Measurements from ENCODE around the gene PDP2. TPM values are rescaled to one million over a fixed set of nuclear protein-coding genes. Genes with fewer than 3 reads are reported as not detected.
"Not testable (repeated sequence)": the region's sequence is repeated elsewhere in the genome, so short reads cannot be mapped to it uniquely, and the experiment has no call there.

The PDP2 gene
- total and polyA plus RNA-seq, 4 experiments from 2014 or later: 2.4 to 19.3 (median 10.1) TPM

- H3K27me3 Mint-ChIP-seq; H3K9me3 Mint-ChIP-seq; H3K9me3 ChIP-seq (ENCODE audit: control insufficient read depth in 1 of 2, low read length in 2 of 2); CTCF ChIA-PET (ENCODE audit: partially characterized antibody); H3K27me3 ChIP-seq (ENCODE audit: insufficient read depth, low read length); DNase-seq: not testable (repeated sequence)
- H3K4me1 ChIP-seq (ENCODE audit: insufficient read depth, low read length): peaks cover 49% of the 10 kb centered on the region
- intact Hi-C loops (cut with micrococcal nuclease): loop anchor here (2.0 kb wide), 1 partner anchor 62 kb away; no protein-coding TSS in a partner anchor
- Mint-ChIP-seq H3K4me3 (peak overlapping the region; percentile 93 to 100 (median 99)), H3K27ac (peak overlapping the region; percentile 97 to 99 (median 99)), H3K4me1 (peaks cover 32 to 72% (median 51%) of the 10 kb centered on the region in 4 donors), H3K36me3 (peaks cover 13 to 63% of the 10 kb centered on the region in 2 donors)
- H3K27ac ChIP-seq (ENCODE audit: low read depth, low read length): peak overlapping the region; percentile 97
- H3K36me3 ChIP-seq (ENCODE audit: insufficient read depth, low read length): peaks cover 14% of the 10 kb centered on the region
- H3K4me3 ChIP-seq (ENCODE audit: low read length in 2 of 2): peak overlapping the region; percentile 88 to 98
- POLR2A ChIA-PET (ENCODE audit: partially characterized antibody): interaction anchor here (0.7 to 2.3 kb wide), 7 partner anchors 9 to 336 kb away, joined by 3 to 13 read pairs (median 6); partner anchors contain the start of genes FBXL8, NAE1, PDP2 and TRADD
These were observed 54.6 kb downstream of the PDP2 start for GRCh38 chr16:66934839-66935313.

GRCh38 chr16:66935314-66936011 is 55.1 kb downstream of the PDP2 start, which contains the start of gene CES2:
TSS of gene CES2 (plus strand) at chr16:66935516. CDS start at chr16:66935636, 120 bp downstream.
- H3K27me3 ChIP-seq (ENCODE audit: insufficient read depth, low read length): no peaks in the 10 kb centered on the region
- intact Hi-C loops (cut with micrococcal nuclease): loop anchor here (2.0 kb wide), 1 partner anchor 63 kb away; no protein-coding TSS in a partner anchor
- H3K4me1 Mint-ChIP-seq: peaks cover 33 to 72% (median 51%) of the 10 kb centered on the region in 4 donors
- peaks cover 49% of the 10 kb centered on the region for H3K4me1 ChIP-seq (ENCODE audit: insufficient read depth, low read length)
- no peaks in the 10 kb centered on the region for H3K9me3 ChIP-seq (ENCODE audit: control insufficient read depth in 1 of 2, low read length in 2 of 2)
- no peaks in the 10 kb centered on the region for H3K27me3 Mint-ChIP-seq
- peaks cover 16% of the 10 kb centered on the region for H3K36me3 ChIP-seq (ENCODE audit: insufficient read depth, low read length)
- peaks cover 14 to 63% of the 10 kb centered on the region in 2 donors for H3K36me3 Mint-ChIP-seq
- ChIA-PET CTCF (ENCODE audit: partially characterized antibody) (no interaction called here), POLR2A (ENCODE audit: partially characterized antibody) (interaction anchor here (0.7 to 1.9 kb wide), 3 partner anchors 8 to 219 kb away, joined by 3 to 10 read pairs (median 4); partner anchors contain the start of gene NAE1)
- peak within 1 kb of the TSS; percentile 88 to 98 for H3K4me3 ChIP-seq (ENCODE audit: low read length in 2 of 2)
- DNase-seq: no peak
- H3K27ac ChIP-seq (ENCODE audit: low read depth, low read length): peak within 1 kb of the TSS; percentile 97
- peak within 1 kb of the TSS; percentile 97 to 99 (median 99) for H3K27ac Mint-ChIP-seq
- H3K4me3 Mint-ChIP-seq: peak within 1 kb of the TSS; percentile 93 to 100 (median 99)
- H3K9me3 Mint-ChIP-seq: no peaks in the 10 kb centered on the region

DNA sequence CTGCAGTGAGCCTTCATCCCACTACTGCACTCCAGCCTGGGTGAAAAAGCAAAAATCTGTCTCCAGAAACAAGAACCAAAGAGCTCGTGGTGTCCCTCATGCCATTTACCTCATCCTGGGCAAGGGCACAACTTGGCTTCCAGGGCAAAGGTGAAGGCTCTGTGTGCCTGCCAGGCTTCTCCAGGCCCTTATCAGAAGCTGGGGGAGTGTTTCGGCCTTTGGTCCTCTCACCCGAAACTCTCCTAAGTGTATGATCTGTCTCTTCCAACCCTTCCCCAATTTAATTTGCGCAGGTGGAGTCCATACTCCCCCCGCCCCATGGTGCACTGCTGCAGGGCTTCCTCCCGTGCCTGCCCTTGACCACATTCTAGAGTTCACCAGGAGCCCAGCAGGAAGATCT is 56.1 kb downstream of the PDP2 start:
- H3K9me3 Mint-ChIP-seq: no peaks in the 10 kb centered on the region
- no peak overlapping the region for H3K27ac ChIP-seq (ENCODE audit: low read depth, low read length)
- H3K4me3 ChIP-seq (ENCODE audit: low read length in 2 of 2): no peak overlapping the region
- no peaks in the 10 kb centered on the region for H3K9me3 ChIP-seq (ENCODE audit: control insufficient read depth in 1 of 2, low read length in 2 of 2)
- no peaks in the 10 kb centered on the region for H3K27me3 Mint-ChIP-seq
- CTCF ChIA-PET (ENCODE audit: partially characterized antibody): no interaction called here
- peak overlapping the region; percentile 25 to 80 (median 61) for H3K27ac Mint-ChIP-seq
- peaks cover 49% of the 10 kb centered on the region for H3K4me1 ChIP-seq (ENCODE audit: insufficient read depth, low read length)
- H3K36me3 ChIP-seq (ENCODE audit: insufficient read depth, low read length): peaks cover 26% of the 10 kb centered on the region
- H3K4me1 Mint-ChIP-seq: peaks cover 33 to 72% (median 51%) of the 10 kb centered on the region in 4 donors
- peaks cover 17 to 65% of the 10 kb centered on the region in 2 donors for H3K36me3 Mint-ChIP-seq
- POLR2A ChIA-PET (ENCODE audit: partially characterized antibody): no interaction called here
- intact Hi-C loops (cut with micrococcal nuclease): no loop called here
- no peak for DNase-seq
- H3K4me3 Mint-ChIP-seq: peak overlapping the region in 7 of 8 donors; percentile 16 to 93 (median 62)
- no peaks in the 10 kb centered on the region for H3K27me3 ChIP-seq (ENCODE audit: insufficient read depth, low read length)

- CTCF ChIA-PET (ENCODE audit: partially characterized antibody): interaction anchor here (0.7 kb wide), 1 partner anchor 64 kb away, joined by 3 read pairs; no protein-coding TSS in a partner anchor
- Mint-ChIP-seq H3K9me3 (no peaks in the 10 kb centered on the region), H3K4me1 (peaks cover 31 to 67% (median 46%) of the 10 kb centered on the region in 4 donors), H3K36me3 (peaks cover 20 to 65% of the 10 kb centered on the region in 2 donors), H3K27ac (peak overlapping the region; percentile 25 to 91 (median 61)), H3K4me3 (peak overlapping the region in 7 of 8 donors; percentile 44 to 93 (median 62)), H3K27me3 (no peaks in the 10 kb centered on the region)
- H3K27me3 ChIP-seq (ENCODE audit: insufficient read depth, low read length): no peaks in the 10 kb centered on the region
- peaks cover 32% of the 10 kb centered on the region for H3K36me3 ChIP-seq (ENCODE audit: insufficient read depth, low read length)
- no peak overlapping the region for H3K27ac ChIP-seq (ENCODE audit: low read depth, low read length)
- POLR2A ChIA-PET (ENCODE audit: partially characterized antibody): no interaction called here
- H3K4me3 ChIP-seq (ENCODE audit: low read length in 2 of 2): no peak overlapping the region
- peaks cover 47% of the 10 kb centered on the region for H3K4me1 ChIP-seq (ENCODE audit: insufficient read depth, low read length)
- H3K9me3 ChIP-seq (ENCODE audit: control insufficient read depth in 1 of 2, low read length in 2 of 2): no peaks in the 10 kb centered on the region
- no peak for DNase-seq
- intact Hi-C loops (cut with micrococcal nuclease): no loop called here
These were observed 56.7 kb downstream of the PDP2 start for GRCh38 chr16:66936889-66937554.

- no peak for DNase-seq
- ChIA-PET CTCF (ENCODE audit: partially characterized antibody) (interaction anchor here (1.6 to 1.7 kb wide), 2 partner anchors 10 to 43 kb away, joined by 3 to 6 read pairs; no protein-coding TSS in a partner anchor), POLR2A (ENCODE audit: partially characterized antibody) (no interaction called here)
- Mint-ChIP-seq H3K36me3 (peaks cover 23 to 65% of the 10 kb centered on the region in 2 donors), H3K27ac (peak overlapping the region in 5 of 7 donors; percentile 22 to 91 (median 54)), H3K4me3 (peak overlapping the region in 3 of 8 donors; percentile 44 to 59 (median 46)), H3K27me3 (no peaks in the 10 kb centered on the region), H3K4me1 (peaks cover 26 to 59% (median 40%) of the 10 kb centered on the region in 4 donors), H3K9me3 (no peaks in the 10 kb centered on the region)
- Histone ChIP-seq H3K27me3 (ENCODE audit: insufficient read depth, low read length) (no peaks in the 10 kb centered on the region), H3K4me1 (ENCODE audit: insufficient read depth, low read length) (peaks cover 39% of the 10 kb centered on the region), H3K4me3 (ENCODE audit: low read length in 2 of 2) (no peak overlapping the region), H3K9me3 (ENCODE audit: control insufficient read depth in 1 of 2, low read length in 2 of 2) (no peaks in the 10 kb centered on the region), H3K27ac (ENCODE audit: low read depth, low read length) (no peak overlapping the region), H3K36me3 (ENCODE audit: insufficient read depth, low read length) (peaks cover 40% of the 10 kb centered on the region)
- intact Hi-C loops (cut with micrococcal nuclease): no loop called here
These were observed 57.5 kb downstream of the PDP2 start for GRCh38 chr16:66937725-66938337.

DNA sequence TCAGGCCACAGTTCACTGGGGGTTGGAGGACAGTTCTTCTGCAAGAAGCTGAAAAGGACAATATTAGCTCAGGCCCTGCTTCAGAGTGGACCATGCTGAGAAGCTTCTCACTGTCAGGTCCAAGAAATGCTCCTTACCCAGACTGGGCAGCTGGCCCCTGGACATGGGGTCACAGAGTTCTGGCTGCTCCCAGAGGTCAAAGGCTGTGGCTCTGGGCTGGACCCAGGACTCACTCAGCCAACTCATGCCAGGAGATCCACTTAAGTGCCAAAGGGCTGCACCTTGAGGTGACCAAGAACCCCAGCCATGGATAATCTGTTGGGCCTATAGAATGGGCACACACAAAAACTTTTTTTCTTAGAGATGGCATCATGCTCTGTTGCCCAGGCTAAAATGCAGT is 59.1 kb downstream of the PDP2 start:
- Histone ChIP-seq H3K4me1 (ENCODE audit: insufficient read depth, low read length) (peaks cover 29% of the 10 kb centered on the region), H3K9me3 (ENCODE audit: control insufficient read depth in 1 of 2, low read length in 2 of 2) (no peaks in the 10 kb centered on the region), H3K4me3 (ENCODE audit: low read length in 2 of 2) (no peak overlapping the region), H3K27me3 (ENCODE audit: insufficient read depth, low read length) (no peaks in the 10 kb centered on the region), H3K36me3 (ENCODE audit: insufficient read depth, low read length) (peaks cover 53% of the 10 kb centered on the region), H3K27ac (ENCODE audit: low read depth, low read length) (no peak overlapping the region)
- H3K27ac Mint-ChIP-seq: no peak overlapping the region
- intact Hi-C loops (cut with micrococcal nuclease): no loop called here
- H3K4me1 Mint-ChIP-seq: peaks cover 14 to 44% (median 27%) of the 10 kb centered on the region in 4 donors
- no peaks in the 10 kb centered on the region for H3K27me3 Mint-ChIP-seq
- H3K4me3 Mint-ChIP-seq: no peak overlapping the region
- peaks cover 26 to 60% of the 10 kb centered on the region in 2 donors for H3K36me3 Mint-ChIP-seq
- no peaks in the 10 kb centered on the region for H3K9me3 Mint-ChIP-seq
- DNase-seq: no peak
- POLR2A ChIA-PET (ENCODE audit: partially characterized antibody): no interaction called here
- CTCF ChIA-PET (ENCODE audit: partially characterized antibody): interaction anchor here (1.6 to 1.7 kb wide), 2 partner anchors 8 to 44 kb away, joined by 3 to 6 read pairs; no protein-coding TSS in a partner anchor

Measured in CD4-positive, alpha-beta memory T cell (primary cell).